Effector memory CD8-positive, alpha-beta T cell (primary cell): ENCODE results near the gene MAGEA9B.
"Not testable (repeated sequence)": the region's sequence is repeated elsewhere in the genome, so short reads cannot be mapped to it uniquely, and the experiment has no call there.

ENCODE experiments used
- ATAC-seq: fragments of 150-1000 bp; cut with Tn5 transposase; replicated peaks from 2 replicates; pipeline ENCODE4 v1.10.0; 2021; ENCODE audit warnings: mild to moderate bottlenecking, moderate library complexity
- DNase-seq, 3 experiments: peaks; one replicate each; pipeline ENCODE4 v3.0.0; 2021
- H3K27ac Mint-ChIP-seq, 2 donors: one replicate each; pipeline ENCODE4 v1.8.0; 2022; ENCODE audit warnings: mild to moderate bottlenecking in 2 of 2, mixed read lengths in 2 of 2, moderate library complexity in 2 of 2
- H3K27me3 Mint-ChIP-seq, 2 donors: one replicate each; pipeline ENCODE4 v1.8.0; 2022; ENCODE audit warnings: mixed read lengths in 2 of 2
- H3K36me3 Mint-ChIP-seq: one replicate; pipeline ENCODE4 v1.8.0; 2022; ENCODE audit warnings: mild to moderate bottlenecking, moderate library complexity, mixed read lengths; ENCODE audit not compliant: insufficient read depth
- H3K4me1 Mint-ChIP-seq, 2 donors: one replicate each; pipeline ENCODE4 v1.8.0; 2022; ENCODE audit warnings: low read depth in 2 of 2, mixed read lengths in 2 of 2
- H3K4me3 Mint-ChIP-seq, 2 donors: one replicate each; pipeline ENCODE4 v1.8.0; 2022; ENCODE audit warnings: mild to moderate bottlenecking in 2 of 2, mixed read lengths in 2 of 2, moderate library complexity in 2 of 2
- H3K9me3 Mint-ChIP-seq, 2 donors: one replicate each; pipeline ENCODE4 v1.8.0; 2022; ENCODE audit warnings: mixed read lengths in 2 of 2

The MAGEA9B gene

GRCh38 chrX:149555251-149555650 is 32.0 kb downstream of the MAGEA9B start:
- not testable (repeated sequence) for H3K36me3 Mint-ChIP-seq, H3K4me1 Mint-ChIP-seq, H3K9me3 Mint-ChIP-seq, ATAC-seq, H3K27me3 Mint-ChIP-seq, H3K27ac Mint-ChIP-seq, H3K4me3 Mint-ChIP-seq, DNase-seq

GRCh38 chrX:149551939-149552248 is 35.4 kb downstream of the MAGEA9B start:
- not testable (repeated sequence) for H3K27me3 Mint-ChIP-seq, ATAC-seq, H3K4me1 Mint-ChIP-seq, H3K4me3 Mint-ChIP-seq, H3K9me3 Mint-ChIP-seq, H3K27ac Mint-ChIP-seq, DNase-seq, H3K36me3 Mint-ChIP-seq

- not testable (repeated sequence) for H3K36me3 Mint-ChIP-seq, H3K4me1 Mint-ChIP-seq, DNase-seq, H3K9me3 Mint-ChIP-seq, H3K27ac Mint-ChIP-seq, ATAC-seq, H3K4me3 Mint-ChIP-seq, H3K27me3 Mint-ChIP-seq
Observed at GRCh38 chrX:149551245-149551938, 35.9 kb downstream of the MAGEA9B start.

GRCh38 chrX:149550454-149550853 is 36.8 kb downstream of the MAGEA9B start:
- H3K9me3 Mint-ChIP-seq, H3K4me1 Mint-ChIP-seq, H3K36me3 Mint-ChIP-seq, H3K27me3 Mint-ChIP-seq, DNase-seq, H3K4me3 Mint-ChIP-seq, H3K27ac Mint-ChIP-seq: not testable (repeated sequence)
- ATAC-seq, result peak; percentile 72

- not testable (repeated sequence) for ATAC-seq
Observed at GRCh38 chrX:149549701-149550100, 37.6 kb downstream of the MAGEA9B start, which contains the start of gene HSFX3. HSFX3 (minus strand) TSS chrX:149549924; CDS start chrX:149549852, 72 bp downstream.

GRCh38 chrX:149547782-149548181 is 39.5 kb downstream of the MAGEA9B start:
- not testable (repeated sequence) for DNase-seq, H3K27ac Mint-ChIP-seq, H3K4me3 Mint-ChIP-seq, H3K27me3 Mint-ChIP-seq, ATAC-seq, H3K9me3 Mint-ChIP-seq, H3K4me1 Mint-ChIP-seq, H3K36me3 Mint-ChIP-seq

More at GRCh38 chrX:149549701-149550100, 37.6 kb downstream of the MAGEA9B start, which contains the start of gene HSFX3:
- not testable (repeated sequence) for H3K27ac Mint-ChIP-seq, H3K4me3 Mint-ChIP-seq, H3K36me3 Mint-ChIP-seq, H3K27me3 Mint-ChIP-seq, H3K4me1 Mint-ChIP-seq, H3K9me3 Mint-ChIP-seq, DNase-seq

GRCh38 chrX:149546962-149547361 is 40.3 kb downstream of the MAGEA9B start:
- peaks cover 12% of the 10 kb centered on the region for H3K36me3 Mint-ChIP-seq
- not testable (repeated sequence) for H3K27ac Mint-ChIP-seq, ATAC-seq

GRCh38 chrX:149545545-149546543 is 41.4 kb downstream of the MAGEA9B start:
- H3K9me3 Mint-ChIP-seq, H3K4me1 Mint-ChIP-seq, H3K27ac Mint-ChIP-seq, ATAC-seq, DNase-seq, H3K27me3 Mint-ChIP-seq, H3K4me3 Mint-ChIP-seq: not testable (repeated sequence)
- peaks cover 20% of the 10 kb centered on the region for H3K36me3 Mint-ChIP-seq

More at GRCh38 chrX:149546962-149547361, 40.3 kb downstream of the MAGEA9B start:
- H3K4me1 Mint-ChIP-seq, H3K9me3 Mint-ChIP-seq, H3K4me3 Mint-ChIP-seq, DNase-seq, H3K27me3 Mint-ChIP-seq: not testable (repeated sequence)

- H3K36me3 Mint-ChIP-seq, result peaks cover 35% of the 10 kb centered on the region
- H3K27me3 Mint-ChIP-seq, result no peaks in the 10 kb centered on the region
- ATAC-seq (no peak), DNase-seq (no peak)
- peaks cover 0 to 19% of the 10 kb centered on the region in 2 donors for H3K4me1 Mint-ChIP-seq
- peak overlapping the region; percentile 97 to 100 for H3K27ac Mint-ChIP-seq
- peak overlapping the region; percentile 81 to 93 for H3K4me3 Mint-ChIP-seq
- H3K9me3 Mint-ChIP-seq, result no peaks in the 10 kb centered on the region
Observed at GRCh38 chrX:149541521-149542047, 45.7 kb downstream of the MAGEA9B start.

GRCh38 chrX:149540621-149541520 is 46.4 kb downstream of the MAGEA9B start, which contains the start of gene EOLA1:
EOLA1 (plus strand) TSS chrX:149541012; CDS start chrX:149545631, 4,619 bp downstream.
- Mint-ChIP-seq H3K4me3 (peak within 1 kb of the TSS; percentile 81 to 93), H3K36me3 (peaks cover 35% of the 10 kb centered on the region), H3K27me3 (no peaks in the 10 kb centered on the region), H3K4me1 (peaks cover 0 to 19% of the 10 kb centered on the region in 2 donors), H3K27ac (peak within 1 kb of the TSS; percentile 97 to 100), H3K9me3 (no peaks in the 10 kb centered on the region)
- peak; percentile 69 for ATAC-seq
- peak; percentile 81 to 82 (median 82) for DNase-seq

- no peaks in the 10 kb centered on the region for H3K9me3 Mint-ChIP-seq
- H3K4me1 Mint-ChIP-seq, result peaks cover 0 to 21% of the 10 kb centered on the region in 2 donors
- ATAC-seq (peak; percentile 51), DNase-seq (peak; percentile 77 to 83 (median 77))
- no peaks in the 10 kb centered on the region for H3K27me3 Mint-ChIP-seq
- H3K4me3 Mint-ChIP-seq, result peak overlapping the region; percentile 81 to 93
- peaks cover 35% of the 10 kb centered on the region for H3K36me3 Mint-ChIP-seq
- H3K27ac Mint-ChIP-seq, result peak overlapping the region; percentile 97 to 100
Observed at GRCh38 chrX:149540131-149540620, 47.1 kb downstream of the MAGEA9B start.

- H3K36me3 Mint-ChIP-seq, result peaks cover 38% of the 10 kb centered on the region
Observed at GRCh38 chrX:149539283-149540130, 47.8 kb downstream of the MAGEA9B start.

More at GRCh38 chrX:149539283-149540130, 47.8 kb downstream of the MAGEA9B start:
- Mint-ChIP-seq H3K4me1 (peaks cover 0 to 21% of the 10 kb centered on the region in 2 donors), H3K27ac (peak overlapping the region; percentile 97 to 100), H3K9me3 (no peaks in the 10 kb centered on the region), H3K4me3 (peak overlapping the region; percentile 81 to 93), H3K27me3 (no peaks in the 10 kb centered on the region)
- peak; percentile 84 to 86 (median 85) for DNase-seq
- ATAC-seq, result peak; percentile 53
